ENCODE results near the gene LEF1. TPM values are rescaled to one million over a fixed set of nuclear protein-coding genes. Genes with fewer than 3 reads are reported as not detected.

Gene LEF1
- total RNA-seq, 1 experiment from 2014 or later, result 0.54 TPM

DNA sequence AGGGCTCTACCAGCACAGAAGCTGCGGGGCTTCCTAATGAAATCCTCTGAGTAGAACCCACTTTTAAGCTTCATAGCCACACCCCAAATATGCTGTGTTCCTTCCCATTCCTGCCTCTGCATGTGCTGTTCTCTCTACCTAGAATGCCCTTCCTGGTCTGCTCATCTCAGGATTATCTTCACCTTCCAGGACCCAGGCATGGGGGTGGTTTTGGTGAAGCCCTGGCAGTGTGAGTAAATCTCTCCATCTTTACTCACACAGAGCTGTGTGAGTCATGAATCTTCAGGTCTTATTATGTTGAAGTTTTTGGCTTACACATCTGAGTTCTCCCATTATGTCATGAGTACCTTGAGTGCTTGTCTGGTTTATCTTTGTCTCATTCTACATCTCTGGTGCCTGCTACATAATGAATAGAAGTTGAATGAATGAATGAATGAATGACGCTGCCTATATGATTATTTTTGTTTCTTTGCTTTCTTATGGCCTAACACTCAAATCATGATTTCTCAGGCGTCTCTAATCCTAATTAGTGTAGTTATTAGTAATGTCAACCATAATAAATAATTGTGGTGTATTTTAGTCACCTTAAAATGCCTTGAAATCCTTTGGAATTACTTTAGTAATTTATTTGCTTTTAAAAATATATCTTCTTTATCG is 137.2 kb downstream of the LEF1 start:
- BruUV-seq (replicated peaks), result no TSS peak
- POLR2A ChIA-PET, result no interaction called here
- TF ChIP-seq CTCF (IDR thresholded peaks at IDR 0.05) (no peak), SIN3A (IDR thresholded peaks at IDR 0.05; ENCODE audit: borderline replicate concordance, insufficient read depth, low read depth, low read length) (no peak), TCF7L2 (IDR thresholded peaks at IDR 0.05; ENCODE audit: low read depth, low read length) (no peak), POLR2AphosphoS5 (IDR thresholded peaks at IDR 0.05; ENCODE audit: low read depth, low read length) (no peak)
- TF ChIP-seq, protein P1, sequence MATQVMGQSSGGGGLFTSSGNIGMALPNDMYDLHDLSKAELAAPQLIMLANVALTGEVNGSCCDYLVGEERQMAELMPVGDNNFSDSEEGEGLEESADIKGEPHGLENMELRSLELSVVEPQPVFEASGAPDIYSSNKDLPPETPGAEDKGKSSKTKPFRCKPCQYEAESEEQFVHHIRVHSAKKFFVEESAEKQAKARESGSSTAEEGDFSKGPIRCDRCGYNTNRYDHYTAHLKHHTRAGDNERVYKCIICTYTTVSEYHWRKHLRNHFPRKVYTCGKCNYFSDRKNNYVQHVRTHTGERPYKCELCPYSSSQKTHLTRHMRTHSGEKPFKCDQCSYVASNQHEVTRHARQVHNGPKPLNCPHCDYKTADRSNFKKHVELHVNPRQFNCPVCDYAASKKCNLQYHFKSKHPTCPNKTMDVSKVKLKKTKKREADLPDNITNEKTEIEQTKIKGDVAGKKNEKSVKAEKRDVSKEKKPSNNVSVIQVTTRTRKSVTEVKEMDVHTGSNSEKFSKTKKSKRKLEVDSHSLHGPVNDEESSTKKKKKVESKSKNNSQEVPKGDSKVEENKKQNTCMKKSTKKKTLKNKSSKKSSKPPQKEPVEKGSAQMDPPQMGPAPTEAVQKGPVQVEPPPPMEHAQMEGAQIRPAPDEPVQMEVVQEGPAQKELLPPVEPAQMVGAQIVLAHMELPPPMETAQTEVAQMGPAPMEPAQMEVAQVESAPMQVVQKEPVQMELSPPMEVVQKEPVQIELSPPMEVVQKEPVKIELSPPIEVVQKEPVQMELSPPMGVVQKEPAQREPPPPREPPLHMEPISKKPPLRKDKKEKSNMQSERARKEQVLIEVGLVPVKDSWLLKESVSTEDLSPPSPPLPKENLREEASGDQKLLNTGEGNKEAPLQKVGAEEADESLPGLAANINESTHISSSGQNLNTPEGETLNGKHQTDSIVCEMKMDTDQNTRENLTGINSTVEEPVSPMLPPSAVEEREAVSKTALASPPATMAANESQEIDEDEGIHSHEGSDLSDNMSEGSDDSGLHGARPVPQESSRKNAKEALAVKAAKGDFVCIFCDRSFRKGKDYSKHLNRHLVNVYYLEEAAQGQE (IDR thresholded peaks at IDR 0.05; ENCODE audit: insufficient read depth in 1 of 2, low read depth in 2 of 2, low read length in 1 of 2), result no peak
- no peak for DNase-seq (ENCODE audit: low read depth, low spot score)
- Histone ChIP-seq H3K36me3 (ENCODE audit: control insufficient read depth, insufficient read depth, low read length) (no peaks in the 10 kb centered on the region; the same call in 1 of the 2 replicates), H3K4me3 (ENCODE audit: low read depth in 2 of 2, low read length in 2 of 2) (no peak overlapping the region), H3K4me1 (ENCODE audit: control insufficient read depth, insufficient read depth, low read length) (no peaks in the 10 kb centered on the region), H3K9me3 (ENCODE audit: control insufficient read depth, insufficient read depth, low read depth, low read length) (no peaks in the 10 kb centered on the region), H3K27ac (ENCODE audit: low read length) (no peak overlapping the region), H3K27me3 (ENCODE audit: control insufficient read depth, insufficient read depth, low read length) (no peaks in the 10 kb centered on the region)
- in situ Hi-C loops (cut with HindIII; ENCODE audit: low pct_unique_long_range_greater_than_20kb, low sequenced_read_pairs) (no loop called here), intact Hi-C loops (cut with micrococcal nuclease; ENCODE audit: unreplicated experiment) (no loop called here)
- ATAC-seq, result no peak
- CTCF ChIA-PET, result interaction anchor here (0.5 kb wide), 1 partner anchor 50 kb away, joined by 3 read pairs; no protein-coding TSS in a partner anchor

- peak; percentile 27 for DNase-seq (ENCODE audit: low read depth, low spot score)
- ChIA-PET POLR2A (no interaction called here), CTCF (no interaction called here)
- BruUV-seq (replicated peaks), result no TSS peak
- in situ Hi-C loops (cut with HindIII; ENCODE audit: low pct_unique_long_range_greater_than_20kb, low sequenced_read_pairs), result no loop called here
- Histone ChIP-seq H3K27ac (ENCODE audit: low read length) (no peak overlapping the region), H3K4me3 (ENCODE audit: low read depth in 2 of 2, low read length in 2 of 2) (no peak overlapping the region), H3K36me3 (ENCODE audit: control insufficient read depth, insufficient read depth, low read length) (no peaks in the 10 kb centered on the region; the same call in 1 of the 2 replicates), H3K27me3 (ENCODE audit: control insufficient read depth, insufficient read depth, low read length) (no peaks in the 10 kb centered on the region), H3K4me1 (ENCODE audit: control insufficient read depth, insufficient read depth, low read length) (no peaks in the 10 kb centered on the region), H3K9me3 (ENCODE audit: control insufficient read depth, insufficient read depth, low read depth, low read length) (no peaks in the 10 kb centered on the region)
- ATAC-seq, result peak; percentile 79; the same call in 1 of the 2 replicates
- intact Hi-C loops (cut with micrococcal nuclease; ENCODE audit: unreplicated experiment), result no loop called here
- TF ChIP-seq TCF7L2 (IDR thresholded peaks at IDR 0.05; ENCODE audit: low read depth, low read length) (no peak), CTCF (IDR thresholded peaks at IDR 0.05) (peak; percentile 49)
- TF ChIP-seq, protein P1 (IDR thresholded peaks at IDR 0.05; ENCODE audit: insufficient read depth in 1 of 2, low read depth in 2 of 2, low read length in 1 of 2), result no peak
Measured at GRCh38 chr4:108030332-108030731, 138.4 kb downstream of the LEF1 start.
